KOPT-K1 (cell line): ENCODE measurements around the gene SLC38A9.

Source experiments
- H3K27ac ChIP-seq: fragments of 200-600 bp; sonication (generic); 2 replicates; pipeline ENCODE4 v1.5.1; 2016; ENCODE audit warnings: antibody characterized with exemption, mild to moderate bottlenecking, low read depth, low read length; ENCODE audit not compliant: poor library complexity, severe bottlenecking
- H3K36me3 ChIP-seq: fragments of 200-600 bp; sonication (generic); 2 replicates; pipeline ENCODE4 v1.5.1; 2017; ENCODE audit warnings: antibody characterized with exemption, mild to moderate bottlenecking, low read length, moderate library complexity; ENCODE audit not compliant: insufficient read depth
- H3K9me3 ChIP-seq: fragments of 200-600 bp; sonication (generic); 2 replicates; pipeline ENCODE4 v1.5.1; 2017; ENCODE audit warnings: antibody characterized with exemption, low read length, mild to moderate bottlenecking; ENCODE audit not compliant: insufficient read depth, poor library complexity, severe bottlenecking

The SLC38A9 gene

DNA sequence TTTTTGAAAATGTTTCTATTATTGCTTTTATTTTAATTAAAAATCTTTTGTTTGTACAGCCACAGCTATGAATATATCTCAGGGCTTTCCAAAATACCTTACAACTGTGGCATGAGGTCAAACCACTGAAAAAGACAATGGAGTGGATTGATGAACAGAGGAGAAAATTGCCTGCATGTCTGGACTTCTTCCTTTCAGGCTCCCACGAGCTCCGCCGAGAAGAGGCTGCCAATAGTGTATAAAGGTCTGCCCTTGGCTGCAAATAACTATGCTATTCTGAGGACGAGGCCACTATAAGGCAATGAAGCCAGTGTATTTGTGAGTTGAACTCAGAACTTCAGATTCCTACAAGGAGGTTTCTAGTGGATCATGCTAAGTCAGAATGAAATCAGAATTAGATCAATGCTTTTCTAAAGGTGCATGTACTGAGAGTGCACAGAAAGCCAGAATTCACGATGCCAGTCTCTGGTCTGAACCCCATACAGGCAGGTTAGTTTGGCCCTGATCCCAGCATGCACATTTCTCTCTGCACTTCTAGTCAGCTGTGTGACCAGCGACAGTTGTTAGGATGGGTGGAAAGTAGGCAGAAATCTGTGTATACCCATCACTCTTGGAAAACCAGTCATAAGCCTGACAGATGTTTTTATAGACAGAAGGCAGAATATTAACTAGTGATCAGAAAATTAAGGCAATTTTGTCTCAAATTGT, 134.6 kb downstream of the SLC38A9 start:
- Histone ChIP-seq H3K36me3 (no peaks in the 10 kb centered on the region), H3K9me3 (no peaks in the 10 kb centered on the region), H3K27ac (no peak overlapping the region)

DNA sequence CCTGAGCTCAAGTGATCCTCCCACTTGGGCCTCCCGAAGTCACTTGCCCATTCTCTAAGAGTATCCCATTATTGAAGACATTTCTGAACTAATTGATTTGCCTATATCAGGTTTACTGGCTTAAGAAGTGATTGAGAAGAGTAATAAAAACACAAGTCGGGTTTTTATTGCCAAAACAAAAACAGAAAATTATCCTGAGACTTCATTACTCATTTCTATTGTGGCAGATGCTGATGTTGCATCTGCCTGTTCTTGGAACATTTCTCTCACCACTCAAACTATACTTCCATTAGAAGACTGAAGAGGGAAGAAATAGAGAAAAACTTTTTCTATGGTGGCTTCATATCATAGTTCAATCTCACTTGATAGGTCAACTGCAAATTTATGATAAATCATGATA, 135.5 kb downstream of the SLC38A9 start:
- Histone ChIP-seq H3K36me3 (no peaks in the 10 kb centered on the region), H3K27ac (no peak overlapping the region), H3K9me3 (no peaks in the 10 kb centered on the region)
